ENCODE measurements around the gene ZBTB37.
"Not testable (repeated sequence)": the region's sequence is repeated elsewhere in the genome, so short reads cannot be mapped to it uniquely, and the experiment has no call there.

ZBTB37 gene

GRCh38 chr1:173900992-173901391 is 32.8 kb downstream of the ZBTB37 start:
- in situ Hi-C loops (cut with HindIII; ENCODE audit: low sequenced_read_pairs) = no loop called here

- in situ Hi-C loops (cut with HindIII; ENCODE audit: low sequenced_read_pairs) = no loop called here
These were observed 35.8 kb downstream of the ZBTB37 start for GRCh38 chr1:173903827-173904531.

- in situ Hi-C loops (cut with HindIII; ENCODE audit: low sequenced_read_pairs) = no loop called here
These were observed 44.9 kb downstream of the ZBTB37 start for GRCh38 chr1:173913111-173913510.

GRCh38 chr1:173914366-173914871 is 46.2 kb downstream of the ZBTB37 start:
- in situ Hi-C loops (cut with HindIII; ENCODE audit: low sequenced_read_pairs) = no loop called here

- in situ Hi-C loops (cut with HindIII; ENCODE audit: low sequenced_read_pairs) = no loop called here
These were observed 47.4 kb downstream of the ZBTB37 start for GRCh38 chr1:173915596-173915995.

GRCh38 chr1:173916667-173917066 is 48.5 kb downstream of the ZBTB37 start:
- in situ Hi-C loops (cut with HindIII; ENCODE audit: low sequenced_read_pairs) = no loop called here

GRCh38 chr1:173917149-173917548 is 49.0 kb downstream of the ZBTB37 start, which contains the start of gene SERPINC1:
Gene SERPINC1, minus strand, starts transcription at chr1:173917327. Its CDS starts 68 bp downstream, at chr1:173917259.
- in situ Hi-C loops (cut with HindIII; ENCODE audit: low sequenced_read_pairs) = no loop called here

GRCh38 chr1:173917635-173918493 is 49.7 kb downstream of the ZBTB37 start:
- in situ Hi-C loops (cut with HindIII; ENCODE audit: low sequenced_read_pairs) = no loop called here

- in situ Hi-C loops (cut with HindIII; ENCODE audit: low sequenced_read_pairs) = no loop called here
These were observed 52.7 kb downstream of the ZBTB37 start for GRCh38 chr1:173920861-173921260.

GRCh38 chr1:173925306-173926242 is 57.4 kb downstream of the ZBTB37 start:
- in situ Hi-C loops (cut with HindIII; ENCODE audit: low sequenced_read_pairs) = no loop called here

GRCh38 chr1:173930541-173930940 is 62.4 kb downstream of the ZBTB37 start:
- in situ Hi-C loops (cut with HindIII; ENCODE audit: low sequenced_read_pairs) = not testable (repeated sequence)

- in situ Hi-C loops (cut with HindIII; ENCODE audit: low sequenced_read_pairs) = no loop called here
These were observed 66.3 kb downstream of the ZBTB37 start for GRCh38 chr1:173934440-173934839.

GRCh38 chr1:173937062-173937461 is 68.9 kb downstream of the ZBTB37 start:
- in situ Hi-C loops (cut with HindIII; ENCODE audit: low sequenced_read_pairs) = no loop called here

GRCh38 chr1:173946380-173946921 is 78.3 kb downstream of the ZBTB37 start:
- in situ Hi-C loops (cut with HindIII; ENCODE audit: low sequenced_read_pairs) = no loop called here

GRCh38 chr1:173948594-173948993 is 80.4 kb downstream of the ZBTB37 start:
- in situ Hi-C loops (cut with HindIII; ENCODE audit: low sequenced_read_pairs) = no loop called here
